Measurements from ENCODE around the gene ULK1.

Gene ULK1

GRCh38 chr12:131892711-131893604 lies 1.5 kb upstream of the ULK1 start:
- FAIRE-seq, result no peak

GRCh38 chr12:131893605-131894312 lies 663 bp upstream of the ULK1 start:
- no peak for FAIRE-seq

- no peak for FAIRE-seq
Measured at GRCh38 chr12:131894981-131895639, 688 bp downstream of the ULK1 start.

DNA sequence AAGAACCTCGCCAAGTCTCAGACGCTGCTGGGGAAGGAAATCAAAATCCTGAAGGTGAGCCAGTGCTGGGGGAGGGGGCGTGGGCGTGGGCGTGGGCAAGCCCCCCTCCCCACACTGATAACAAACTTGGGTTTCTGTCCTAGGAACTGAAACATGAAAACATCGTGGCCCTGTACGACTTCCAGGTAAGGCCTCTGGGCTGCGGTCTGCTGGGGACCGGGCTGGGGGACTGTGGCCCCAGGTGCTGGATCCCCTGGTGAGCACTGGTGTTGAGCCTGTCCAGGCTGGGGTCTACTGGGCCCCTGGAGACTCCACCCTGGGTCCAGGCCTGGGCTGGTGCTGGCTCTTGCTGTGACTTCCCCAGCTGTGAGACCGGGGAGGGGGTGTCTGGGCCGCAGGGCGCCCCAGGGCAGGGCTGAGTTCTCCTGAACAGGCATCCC lies 1.2 kb downstream of the ULK1 start:
- FAIRE-seq, result no peak

- FAIRE-seq, result no peak
Measured at GRCh38 chr12:131896080-131896810, 1.8 kb downstream of the ULK1 start.

DNA sequence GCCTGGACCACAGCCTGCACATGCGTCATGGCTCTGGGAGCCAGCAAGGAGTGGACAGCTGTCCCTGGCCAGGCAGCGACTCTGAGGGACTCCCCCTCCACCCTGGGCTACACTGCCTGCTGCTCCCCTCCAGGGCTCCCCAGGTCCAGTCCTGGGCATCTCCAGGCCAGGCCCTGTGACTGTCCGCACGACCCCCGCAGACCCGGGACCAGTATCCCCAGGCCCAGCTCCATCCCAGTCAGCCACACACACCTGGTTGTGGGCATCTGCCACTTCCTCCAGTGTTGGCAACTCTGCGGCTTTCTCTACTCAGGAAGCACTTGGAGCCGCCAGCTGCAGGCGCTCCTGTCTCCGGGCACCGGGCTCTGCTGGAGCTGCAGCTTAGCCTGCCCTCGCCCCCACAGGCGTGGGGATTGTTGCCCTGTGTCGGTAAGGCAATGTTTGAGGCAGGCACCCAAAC lies 2.4 kb downstream of the ULK1 start:
- FAIRE-seq, result no peak

- no peak for FAIRE-seq
Measured at GRCh38 chr12:131897276-131897675, 2.9 kb downstream of the ULK1 start.

- FAIRE-seq, result no peak
Measured at GRCh38 chr12:131897875-131898274, 3.5 kb downstream of the ULK1 start.

DNA sequence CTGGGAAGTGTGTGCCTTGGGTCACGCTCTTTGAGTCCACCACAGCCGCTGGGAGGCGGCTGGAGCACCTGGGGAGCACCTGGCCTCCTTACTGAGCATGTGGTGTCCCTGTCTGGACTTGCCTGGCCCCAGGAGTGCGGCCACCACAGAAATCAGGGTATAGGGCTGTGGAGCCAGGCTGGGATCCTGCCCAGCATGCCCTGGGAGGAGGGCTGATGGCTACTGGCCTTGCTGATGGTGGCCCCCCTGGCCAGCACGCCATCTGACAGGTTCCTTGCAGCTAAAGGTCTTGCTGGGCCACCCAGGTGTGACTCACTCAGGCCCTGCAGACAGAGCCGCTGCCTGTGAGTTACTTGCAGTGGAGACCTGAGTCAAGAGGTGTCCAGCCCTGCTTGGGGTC lies 6.0 kb downstream of the ULK1 start:
- no peak for FAIRE-seq

GRCh38 chr12:131901431-131902331 lies 7.3 kb downstream of the ULK1 start:
- FAIRE-seq, result no peak

DNA sequence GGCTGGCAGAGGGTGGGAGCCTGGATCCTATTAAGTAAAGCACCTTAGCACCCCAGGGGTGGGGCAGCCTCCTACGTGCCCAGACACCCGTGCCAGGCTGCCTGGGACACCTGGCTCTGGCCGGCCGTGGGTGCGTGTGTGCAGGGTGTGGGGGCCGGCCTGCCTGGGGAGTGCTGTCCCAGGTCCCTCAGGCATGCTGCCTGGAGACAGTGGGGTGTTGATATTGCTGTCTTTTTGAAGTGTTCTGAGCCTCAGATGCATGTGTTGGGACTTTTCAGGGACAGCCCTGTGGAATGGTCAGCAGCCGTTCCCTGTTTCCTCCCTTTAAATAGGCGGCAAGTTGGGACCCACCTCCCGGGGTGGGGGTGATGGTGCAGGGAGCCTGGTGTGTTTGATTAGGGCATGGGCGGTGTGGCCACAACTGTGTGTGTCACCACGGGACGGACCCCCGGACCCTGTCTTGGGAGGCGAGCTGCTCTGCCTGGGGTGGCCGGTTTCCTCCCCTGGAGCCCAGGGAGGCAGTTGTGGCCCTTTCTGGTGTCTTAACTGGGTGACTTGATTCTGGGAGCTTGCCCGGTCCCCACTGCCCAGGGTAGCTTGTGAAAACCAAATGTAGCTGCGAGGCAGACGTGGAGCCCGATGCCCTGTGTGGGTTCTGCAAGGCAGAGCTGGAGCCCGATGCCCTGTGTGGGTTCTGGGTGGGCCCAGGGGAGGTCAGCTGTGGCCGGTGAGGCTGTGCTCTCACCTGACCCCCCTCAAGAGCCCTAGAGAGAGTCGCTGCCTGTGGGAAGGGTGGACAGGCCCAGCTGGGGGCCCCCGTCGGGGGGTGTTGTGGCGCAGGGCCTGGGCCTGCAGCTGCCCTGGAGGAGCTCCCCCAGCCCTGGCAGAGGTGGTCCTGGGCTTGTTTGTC lies 8.2 kb downstream of the ULK1 start:
- no peak for FAIRE-seq

- FAIRE-seq, result no peak
Measured at GRCh38 chr12:131903270-131904255, 9.1 kb downstream of the ULK1 start.

GRCh38 chr12:131904346-131904745 lies 9.9 kb downstream of the ULK1 start:
- no peak for FAIRE-seq

DNA sequence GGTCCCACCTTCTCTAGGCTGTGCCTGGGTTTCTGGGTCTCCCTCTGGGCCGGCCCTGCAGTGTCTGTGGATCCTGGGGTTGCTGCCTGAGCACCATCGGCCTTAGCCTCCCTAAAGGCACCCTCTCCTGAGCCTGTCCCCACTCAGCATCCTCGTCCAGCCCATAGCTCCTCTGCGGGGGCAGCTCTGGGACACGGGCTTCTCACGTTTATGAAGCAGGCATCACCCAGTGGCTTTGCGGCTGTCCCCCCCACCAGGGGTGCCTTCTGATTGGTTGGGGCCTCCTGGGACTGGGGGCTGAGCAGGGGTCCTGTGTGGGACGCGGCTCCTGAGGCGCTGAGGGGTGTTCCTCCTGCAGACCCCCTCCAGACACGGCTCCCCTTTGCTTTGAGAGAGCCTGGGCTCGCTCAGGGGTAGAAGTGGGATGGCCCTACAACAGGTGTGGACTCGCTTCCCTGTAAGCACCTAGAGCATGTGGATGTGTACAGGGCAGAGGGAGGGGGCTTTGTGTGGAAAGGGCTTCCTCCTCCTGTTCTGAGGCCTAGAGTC lies 10.7 kb downstream of the ULK1 start:
- no peak for FAIRE-seq

DNA sequence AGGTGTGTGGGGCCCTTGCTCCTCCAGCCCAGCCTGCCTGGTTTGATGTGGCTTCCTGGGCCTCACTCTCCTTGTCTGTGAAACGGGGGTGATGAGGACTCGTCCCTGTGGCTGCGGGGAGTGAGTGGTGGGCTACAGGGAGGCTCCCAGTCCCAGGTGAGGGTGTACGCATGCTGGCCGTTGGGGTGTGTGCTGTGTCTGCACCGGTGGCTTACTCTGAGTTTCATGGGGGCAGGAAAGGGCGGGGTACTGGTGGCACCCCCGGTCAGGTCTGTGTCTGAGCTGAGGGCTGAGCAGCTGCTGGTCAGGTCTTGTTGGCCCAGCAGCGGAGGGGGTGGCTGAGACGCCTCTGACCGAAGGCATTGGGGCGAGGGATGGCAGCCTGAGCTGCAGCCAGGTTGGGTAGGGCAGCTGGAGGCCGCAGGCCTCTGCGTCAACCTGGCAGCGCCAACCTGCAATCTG lies 11.2 kb downstream of the ULK1 start:
- FAIRE-seq, result no peak

- no peak for FAIRE-seq
Measured at GRCh38 chr12:131907379-131908091, 13.1 kb downstream of the ULK1 start.

GRCh38 chr12:131908092-131909080 lies 14.0 kb downstream of the ULK1 start:
- FAIRE-seq, result no peak

Data from endometrium (tissue), 2 donors.